WTC11 (cell line): Measurements from ENCODE around the gene IZUMO4. TPM values are rescaled to one million over a fixed set of nuclear protein-coding genes. Genes with fewer than 3 reads are reported as not detected.

Experiments used
- ATAC-seq: fragments of 200-7000 bp; cut with Tn5 transposase; 2 replicates; pipeline ENCODE4 v1.10.0; 2021; ENCODE audit warnings: mild to moderate bottlenecking, moderate library complexity
- CTCF ChIA-PET: fragments of 300-600 bp; sonication (Branson Sonifier 250); formaldehyde crosslinking; loops from one replicate; lab custom pipeline; 2021; ENCODE audit warnings: antibody characterized with exemption; lab: Charles Lee
- POLR2A ChIA-PET: fragments of 350-600 bp; sonication (Branson Sonifier 250); formaldehyde crosslinking; loops from one replicate; lab custom pipeline; 2021; ENCODE audit warnings: antibody characterized with exemption; lab: Charles Lee
- DNase-seq: peaks from one replicate; pipeline ENCODE4 v3.0.0; 2021; ENCODE audit warnings: low spot score
- H3K27ac Mint-ChIP-seq: 2 replicates; pipeline ENCODE4 v1.8.0; 2021; ENCODE audit warnings: mixed read lengths
- H3K27me3 Mint-ChIP-seq: 2 replicates; pipeline ENCODE4 v1.8.0; 2021; ENCODE audit warnings: low read depth, mild to moderate bottlenecking, moderate library complexity, mixed read lengths
- H3K36me3 Mint-ChIP-seq: 2 replicates; pipeline ENCODE4 v1.8.0; 2021; ENCODE audit warnings: mixed read lengths
- H3K4me1 Mint-ChIP-seq: 2 replicates; pipeline ENCODE4 v1.8.0; 2022; ENCODE audit warnings: mixed read lengths
- H3K4me3 Mint-ChIP-seq: 2 replicates; pipeline ENCODE4 v1.8.0; 2021; ENCODE audit warnings: mild to moderate bottlenecking, moderate library complexity, mixed read lengths
- H3K9me3 Mint-ChIP-seq: 2 replicates; pipeline ENCODE4 v1.8.0; 2021; ENCODE audit warnings: mixed read lengths
- ATF1 ChIP-seq: sonication (generic); formaldehyde crosslinking; IDR thresholded peaks from 2 replicates; pipeline ENCODE4 v1.8.1; 2023; ENCODE audit warnings: mild to moderate bottlenecking, moderate library complexity, missing genetic modification reagents
- CREB1 ChIP-seq: sonication (generic); formaldehyde crosslinking; IDR thresholded peaks from 2 replicates; pipeline ENCODE4 v1.8.0; 2023; ENCODE audit warnings: mild to moderate bottlenecking, missing genetic modification reagents
- HMGA2 ChIP-seq: fragments of 250-450 bp; sonication (Bioruptor Pico); IDR thresholded peaks from 2 replicates; pipeline ENCODE4 v1.4.0; 2021; ENCODE audit warnings: mild to moderate bottlenecking, moderate library complexity
- JAZF1 ChIP-seq: fragments of 250-450 bp; sonication (Bioruptor Pico); IDR thresholded peaks from 2 replicates; pipeline ENCODE4 v1.9.0; 2021; ENCODE audit warnings: moderate library complexity, mild to moderate bottlenecking, inconsistent platforms
- SP1 ChIP-seq: sonication (generic); formaldehyde crosslinking; conservative IDR thresholded peaks from 2 replicates; pipeline ENCODE4 v1.8.1; 2022; ENCODE audit warnings: missing genetic modification reagents
- ZNF263 ChIP-seq: sonication (generic); formaldehyde crosslinking; IDR thresholded peaks from 2 replicates; pipeline ENCODE4 v1.8.1; 2022; ENCODE audit warnings: low read depth, mild to moderate bottlenecking, moderate library complexity, missing genetic modification reagents
- ZNF396 ChIP-seq: fragments of 250-450 bp; sonication (Bioruptor Pico); IDR thresholded peaks from 2 replicates; pipeline ENCODE4 v1.8.0; 2021; ENCODE audit warnings: mild to moderate bottlenecking, moderate library complexity, borderline replicate concordance
- total RNA-seq: library from RNA; stranded (reverse); gene quantifications from 3 replicates; pipeline ENCODE4 v1.2.3, GENCODE V29; 2021
- TF ChIP-seq, protein P1 (sequence below): sonication (generic); formaldehyde crosslinking; conservative IDR thresholded peaks from 2 replicates; pipeline ENCODE4 v1.8.1; 2023; ENCODE audit warnings: mild to moderate bottlenecking, low read depth, missing genetic modification reagents, moderate library complexity
- TF ChIP-seq, protein P2 (sequence below): sonication (generic); formaldehyde crosslinking; IDR thresholded peaks from 2 replicates; pipeline ENCODE4 v1.8.1; 2022; ENCODE audit warnings: missing genetic modification reagents, borderline replicate concordance
- TF ChIP-seq, protein P3 (sequence below): fragments of 250-450 bp; sonication (Bioruptor Pico); conservative IDR thresholded peaks from 2 replicates; pipeline ENCODE4 v1.9.0; 2021; ENCODE audit warnings: mild to moderate bottlenecking
- TF ChIP-seq, protein P4 (sequence below): sonication (generic); formaldehyde crosslinking; IDR thresholded peaks from 2 replicates; pipeline ENCODE4 v1.8.0; 2022; ENCODE audit warnings: missing genetic modification reagents

The IZUMO4 gene
- total RNA-seq, 1 experiment from 2014 or later = 1.9 TPM

DNA sequence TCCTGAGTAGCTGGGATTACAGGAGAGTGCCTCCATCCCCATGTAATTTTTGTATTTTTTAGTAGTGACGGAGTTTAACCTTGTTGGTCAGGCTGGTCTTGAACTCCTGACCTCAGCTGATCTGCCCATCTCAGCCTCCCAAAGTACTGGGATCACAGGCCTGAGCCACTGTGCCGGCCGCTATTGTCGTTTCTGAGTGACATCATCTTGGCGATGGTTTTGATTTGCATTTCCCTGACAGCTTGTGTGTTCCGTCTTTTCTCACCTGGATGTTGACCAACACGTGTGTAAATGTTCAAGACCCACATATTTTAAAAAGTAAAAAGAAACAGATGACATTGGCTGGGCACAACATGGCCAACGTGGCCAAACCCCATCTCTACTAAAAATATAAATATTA, 32.9 kb upstream of the IZUMO4 start:
- H3K4me1 Mint-ChIP-seq = peaks cover 23% of the 10 kb centered on the region
- POLR2A ChIA-PET = no interaction called here

DNA sequence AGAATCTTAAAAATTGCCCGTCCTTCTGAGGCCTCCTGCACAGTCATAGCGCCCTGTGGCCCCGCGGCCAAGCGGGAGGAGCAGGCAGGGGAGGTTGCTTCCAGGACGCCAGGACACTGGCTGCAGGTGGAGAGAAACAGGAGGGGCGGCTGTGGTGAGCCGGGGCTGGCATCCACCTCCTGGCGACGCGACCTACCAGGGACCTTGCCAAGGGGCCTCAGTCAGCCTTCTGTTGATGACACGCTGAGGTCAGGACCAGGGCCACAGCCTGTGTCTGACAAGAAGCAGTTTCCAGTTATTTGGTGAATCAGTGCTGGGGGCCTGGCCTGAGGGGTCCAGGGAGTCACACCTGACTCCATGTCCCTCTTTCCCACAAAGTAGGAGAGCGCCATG, 32.3 kb upstream of the IZUMO4 start:
- no peaks in the 10 kb centered on the region; the same call in 1 of the 2 replicates for H3K27me3 Mint-ChIP-seq
- H3K27ac Mint-ChIP-seq = no peak overlapping the region
- DNase-seq (no peak), ATAC-seq (no peak)
- no peaks in the 10 kb centered on the region for H3K9me3 Mint-ChIP-seq
- peaks cover 20% of the 10 kb centered on the region for H3K4me1 Mint-ChIP-seq
- TF ChIP-seq, protein P1, sequence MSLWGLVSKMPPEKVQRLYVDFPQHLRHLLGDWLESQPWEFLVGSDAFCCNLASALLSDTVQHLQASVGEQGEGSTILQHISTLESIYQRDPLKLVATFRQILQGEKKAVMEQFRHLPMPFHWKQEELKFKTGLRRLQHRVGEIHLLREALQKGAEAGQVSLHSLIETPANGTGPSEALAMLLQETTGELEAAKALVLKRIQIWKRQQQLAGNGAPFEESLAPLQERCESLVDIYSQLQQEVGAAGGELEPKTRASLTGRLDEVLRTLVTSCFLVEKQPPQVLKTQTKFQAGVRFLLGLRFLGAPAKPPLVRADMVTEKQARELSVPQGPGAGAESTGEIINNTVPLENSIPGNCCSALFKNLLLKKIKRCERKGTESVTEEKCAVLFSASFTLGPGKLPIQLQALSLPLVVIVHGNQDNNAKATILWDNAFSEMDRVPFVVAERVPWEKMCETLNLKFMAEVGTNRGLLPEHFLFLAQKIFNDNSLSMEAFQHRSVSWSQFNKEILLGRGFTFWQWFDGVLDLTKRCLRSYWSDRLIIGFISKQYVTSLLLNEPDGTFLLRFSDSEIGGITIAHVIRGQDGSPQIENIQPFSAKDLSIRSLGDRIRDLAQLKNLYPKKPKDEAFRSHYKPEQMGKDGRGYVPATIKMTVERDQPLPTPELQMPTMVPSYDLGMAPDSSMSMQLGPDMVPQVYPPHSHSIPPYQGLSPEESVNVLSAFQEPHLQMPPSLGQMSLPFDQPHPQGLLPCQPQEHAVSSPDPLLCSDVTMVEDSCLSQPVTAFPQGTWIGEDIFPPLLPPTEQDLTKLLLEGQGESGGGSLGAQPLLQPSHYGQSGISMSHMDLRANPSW (CRISPR knock-in tag) = no peak
- TF ChIP-seq, protein P2, sequence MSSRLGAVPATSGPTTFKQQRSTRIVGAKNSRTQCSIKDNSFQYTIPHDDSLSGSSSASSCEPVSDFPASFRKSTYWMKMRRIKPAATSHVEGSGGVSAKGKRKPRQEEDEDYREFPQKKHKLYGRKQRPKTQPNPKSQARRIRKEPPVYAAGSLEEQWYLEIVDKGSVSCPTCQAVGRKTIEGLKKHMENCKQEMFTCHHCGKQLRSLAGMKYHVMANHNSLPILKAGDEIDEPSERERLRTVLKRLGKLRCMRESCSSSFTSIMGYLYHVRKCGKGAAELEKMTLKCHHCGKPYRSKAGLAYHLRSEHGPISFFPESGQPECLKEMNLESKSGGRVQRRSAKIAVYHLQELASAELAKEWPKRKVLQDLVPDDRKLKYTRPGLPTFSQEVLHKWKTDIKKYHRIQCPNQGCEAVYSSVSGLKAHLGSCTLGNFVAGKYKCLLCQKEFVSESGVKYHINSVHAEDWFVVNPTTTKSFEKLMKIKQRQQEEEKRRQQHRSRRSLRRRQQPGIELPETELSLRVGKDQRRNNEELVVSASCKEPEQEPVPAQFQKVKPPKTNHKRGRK = no peak
- TF ChIP-seq, protein P3, sequence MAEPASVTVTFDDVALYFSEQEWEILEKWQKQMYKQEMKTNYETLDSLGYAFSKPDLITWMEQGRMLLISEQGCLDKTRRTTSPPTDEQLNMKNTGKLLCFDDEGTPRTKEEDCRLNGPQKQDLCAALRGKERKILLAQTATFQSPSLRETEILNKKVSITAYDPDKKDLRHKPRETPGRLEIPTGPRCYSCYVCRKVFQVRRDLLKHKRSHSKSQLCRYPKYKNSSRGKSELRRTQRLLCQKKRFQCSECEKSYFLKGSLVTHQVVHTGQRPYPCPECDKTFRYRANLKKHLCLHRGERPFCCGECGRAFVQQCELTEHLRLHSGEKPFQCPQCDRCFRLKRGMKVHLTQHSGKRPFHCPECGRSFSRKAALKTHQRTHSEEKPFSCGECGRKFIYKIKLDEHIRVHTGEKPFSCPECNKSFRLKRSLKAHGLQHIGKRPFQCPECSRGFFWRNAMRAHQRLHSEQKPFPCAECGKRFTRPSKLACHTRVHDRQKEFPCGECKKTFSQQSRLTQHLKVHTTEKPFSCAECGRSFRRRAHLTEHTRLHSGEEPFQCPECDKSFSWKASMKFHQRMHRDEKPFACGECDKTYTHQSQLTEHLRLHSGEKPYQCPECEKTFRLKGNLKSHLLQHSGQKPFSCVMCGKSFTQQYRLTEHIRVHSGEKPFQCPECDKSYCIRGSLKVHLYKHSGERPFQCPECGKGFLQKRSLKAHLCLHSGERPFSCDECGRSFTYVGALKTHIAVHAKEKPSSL = no peak
- TF ChIP-seq SP1 (CRISPR knock-in tag) = no peak
- TF ChIP-seq ZNF263 = no peak
- H3K36me3 Mint-ChIP-seq = no peaks in the 10 kb centered on the region
- POLR2A ChIA-PET = no interaction called here
- no peak overlapping the region for H3K4me3 Mint-ChIP-seq
- CTCF ChIA-PET = interaction anchor here (1.1 kb wide), 1 partner anchor 13 kb away, joined by 3 read pairs; no protein-coding TSS in a partner anchor

More for the DNA sequence above, 32.9 kb upstream of the IZUMO4 start:
- no peak overlapping the region for H3K27ac Mint-ChIP-seq
- H3K27me3 Mint-ChIP-seq = no peaks in the 10 kb centered on the region
- no peak for ATAC-seq
- no peak for TF ChIP-seq JAZF1 (CRISPR knock-in tag)
- TF ChIP-seq, protein P4, sequence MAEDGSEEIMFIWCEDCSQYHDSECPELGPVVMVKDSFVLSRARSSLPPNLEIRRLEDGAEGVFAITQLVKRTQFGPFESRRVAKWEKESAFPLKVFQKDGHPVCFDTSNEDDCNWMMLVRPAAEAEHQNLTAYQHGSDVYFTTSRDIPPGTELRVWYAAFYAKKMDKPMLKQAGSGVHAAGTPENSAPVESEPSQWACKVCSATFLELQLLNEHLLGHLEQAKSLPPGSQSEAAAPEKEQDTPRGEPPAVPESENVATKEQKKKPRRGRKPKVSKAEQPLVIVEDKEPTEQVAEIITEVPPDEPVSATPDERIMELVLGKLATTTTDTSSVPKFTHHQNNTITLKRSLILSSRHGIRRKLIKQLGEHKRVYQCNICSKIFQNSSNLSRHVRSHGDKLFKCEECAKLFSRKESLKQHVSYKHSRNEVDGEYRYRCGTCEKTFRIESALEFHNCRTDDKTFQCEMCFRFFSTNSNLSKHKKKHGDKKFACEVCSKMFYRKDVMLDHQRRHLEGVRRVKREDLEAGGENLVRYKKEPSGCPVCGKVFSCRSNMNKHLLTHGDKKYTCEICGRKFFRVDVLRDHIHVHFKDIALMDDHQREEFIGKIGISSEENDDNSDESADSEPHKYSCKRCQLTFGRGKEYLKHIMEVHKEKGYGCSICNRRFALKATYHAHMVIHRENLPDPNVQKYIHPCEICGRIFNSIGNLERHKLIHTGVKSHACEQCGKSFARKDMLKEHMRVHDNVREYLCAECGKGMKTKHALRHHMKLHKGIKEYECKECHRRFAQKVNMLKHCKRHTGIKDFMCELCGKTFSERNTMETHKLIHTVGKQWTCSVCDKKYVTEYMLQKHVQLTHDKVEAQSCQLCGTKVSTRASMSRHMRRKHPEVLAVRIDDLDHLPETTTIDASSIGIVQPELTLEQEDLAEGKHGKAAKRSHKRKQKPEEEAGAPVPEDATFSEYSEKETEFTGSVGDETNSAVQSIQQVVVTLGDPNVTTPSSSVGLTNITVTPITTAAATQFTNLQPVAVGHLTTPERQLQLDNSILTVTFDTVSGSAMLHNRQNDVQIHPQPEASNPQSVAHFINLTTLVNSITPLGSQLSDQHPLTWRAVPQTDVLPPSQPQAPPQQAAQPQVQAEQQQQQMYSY (CRISPR knock-in tag) = no peak
- no peak for TF ChIP-seq ZNF396 (CRISPR knock-in tag)
- TF ChIP-seq ATF1 = no peak
- no peak for TF ChIP-seq CREB1 (CRISPR knock-in tag)
- TF ChIP-seq HMGA2 (CRISPR knock-in tag) = no peak
- no peaks in the 10 kb centered on the region for H3K36me3 Mint-ChIP-seq
- CTCF ChIA-PET = interaction anchor here (1.2 kb wide), 1 partner anchor 12 kb away, joined by 5 read pairs; no protein-coding TSS in a partner anchor
- H3K9me3 Mint-ChIP-seq = no peaks in the 10 kb centered on the region
- no peak overlapping the region for H3K4me3 Mint-ChIP-seq
- no peak for DNase-seq
